ENCODE data around the gene SNX20. TPM values are rescaled to one million over a fixed set of nuclear protein-coding genes. Genes with fewer than 3 reads are reported as not detected.

The SNX20 gene
- total RNA-seq, 1 experiment from 2014 or later = not detected

DNA sequence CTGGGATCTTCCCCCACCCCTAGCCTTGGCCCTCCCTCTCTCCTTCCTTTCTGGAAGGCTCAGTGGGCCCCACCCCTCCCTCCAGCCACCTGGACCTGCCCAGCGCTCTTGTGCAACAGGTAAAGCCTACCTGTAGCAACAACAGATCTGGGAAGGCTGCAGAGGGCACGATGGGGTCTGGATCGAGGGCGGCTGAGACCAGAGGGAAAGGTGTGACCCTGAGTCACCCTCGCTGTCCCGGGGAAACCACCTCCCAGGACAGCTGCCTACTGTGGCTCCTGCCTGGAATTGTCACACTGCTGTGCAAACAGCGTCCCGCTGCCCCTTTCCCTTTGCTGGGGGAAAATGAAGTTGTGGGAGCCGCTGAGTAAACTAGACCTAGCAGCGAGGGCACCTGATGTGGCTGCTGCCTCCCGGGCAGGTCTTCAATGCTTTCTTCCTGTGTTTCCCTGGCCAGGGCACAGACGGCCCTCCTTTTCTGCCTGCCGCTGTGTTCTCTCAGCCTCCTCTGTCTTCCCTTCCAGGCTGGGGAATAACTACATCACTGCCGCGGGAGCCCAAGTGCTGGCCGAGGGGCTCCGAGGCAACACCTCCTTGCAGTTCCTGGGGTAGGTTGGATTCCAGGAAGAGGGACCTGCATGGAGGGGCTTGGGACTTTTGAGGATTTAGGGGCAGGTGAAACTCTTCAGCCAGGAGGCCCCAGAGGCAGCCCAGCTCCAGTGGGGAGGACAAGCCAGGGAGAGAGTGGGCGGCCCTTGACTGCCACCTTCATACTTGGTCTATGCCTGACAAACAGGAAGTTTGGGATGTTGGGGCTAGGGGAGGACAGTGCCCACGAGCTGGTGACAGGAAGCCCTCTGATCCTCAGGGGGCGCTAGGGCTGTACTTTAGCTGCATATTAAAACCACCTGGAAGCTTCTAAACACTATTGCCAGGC lies 38.6 kb upstream of the SNX20 start:
- no peak overlapping the region for H3K56ac ChIP-seq (ENCODE audit: insufficient read length, low read depth, low read length)
- H3K4me1 ChIP-seq (ENCODE audit: insufficient read depth, low read length) = no peaks in the 10 kb centered on the region; the same call in 1 of the 2 replicates
- Mint-ChIP-seq H3K9me3 (peaks cover 0 to 3% of the 10 kb centered on the region in 2 experiments; a peak in 2 of 5 replicates), H3K4me1 (peaks cover 12 to 14% of the 10 kb centered on the region in 2 experiments), H3K36me3 (ENCODE audit: insufficient read depth in 1 of 3, low read depth in 3 of 3) (no peaks in the 10 kb centered on the region), H3K27me3 (ENCODE audit: low read depth) (no peaks in the 10 kb centered on the region; the same call in 1 of the 2 replicates), H3K4me3 (no peak overlapping the region), H3K27ac (peak overlapping the region in 1 of 3 experiments; percentile 59; a peak in 1 of 7 replicates)
- H2BK120ac ChIP-seq (ENCODE audit: low read depth, low read length, poor library complexity, severe bottlenecking) = no peak overlapping the region
- H3K9ac ChIP-seq (ENCODE audit: extremely low read depth, insufficient read length, low read length) = no peak overlapping the region
- H3K27ac ChIP-seq (ENCODE audit: insufficient read length, low read depth, low read length) = no peak overlapping the region
- peak overlapping the region; percentile 55; the same call in 1 of the 2 replicates for H3K14ac ChIP-seq (ENCODE audit: insufficient read depth, low read length)
- H3K79me2 ChIP-seq (ENCODE audit: insufficient read depth, low read length) = no peaks in the 10 kb centered on the region
- no peak overlapping the region for H3K23ac ChIP-seq (ENCODE audit: insufficient read length, low read depth, low read length)
- peaks cover 4% of the 10 kb centered on the region for H3K9me3 ChIP-seq (ENCODE audit: control insufficient read depth, low read depth, low read length)
- TF ChIP-seq, protein P1, sequence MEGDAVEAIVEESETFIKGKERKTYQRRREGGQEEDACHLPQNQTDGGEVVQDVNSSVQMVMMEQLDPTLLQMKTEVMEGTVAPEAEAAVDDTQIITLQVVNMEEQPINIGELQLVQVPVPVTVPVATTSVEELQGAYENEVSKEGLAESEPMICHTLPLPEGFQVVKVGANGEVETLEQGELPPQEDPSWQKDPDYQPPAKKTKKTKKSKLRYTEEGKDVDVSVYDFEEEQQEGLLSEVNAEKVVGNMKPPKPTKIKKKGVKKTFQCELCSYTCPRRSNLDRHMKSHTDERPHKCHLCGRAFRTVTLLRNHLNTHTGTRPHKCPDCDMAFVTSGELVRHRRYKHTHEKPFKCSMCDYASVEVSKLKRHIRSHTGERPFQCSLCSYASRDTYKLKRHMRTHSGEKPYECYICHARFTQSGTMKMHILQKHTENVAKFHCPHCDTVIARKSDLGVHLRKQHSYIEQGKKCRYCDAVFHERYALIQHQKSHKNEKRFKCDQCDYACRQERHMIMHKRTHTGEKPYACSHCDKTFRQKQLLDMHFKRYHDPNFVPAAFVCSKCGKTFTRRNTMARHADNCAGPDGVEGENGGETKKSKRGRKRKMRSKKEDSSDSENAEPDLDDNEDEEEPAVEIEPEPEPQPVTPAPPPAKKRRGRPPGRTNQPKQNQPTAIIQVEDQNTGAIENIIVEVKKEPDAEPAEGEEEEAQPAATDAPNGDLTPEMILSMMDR (conservative IDR thresholded peaks at IDR 0.05) = peak; percentile 51
- H2BK5ac ChIP-seq (ENCODE audit: insufficient read length, low read length) = no peak overlapping the region
- no peak overlapping the region for H2AK5ac ChIP-seq (ENCODE audit: insufficient read length, low read length)
- no peak overlapping the region for H4K8ac ChIP-seq (replicated peaks; ENCODE audit: insufficient read length, low read depth, low read length)
- H3K18ac ChIP-seq (ENCODE audit: insufficient read length, low read depth, low read length) = peak overlapping the region; percentile 54
- H3K4me2 ChIP-seq (ENCODE audit: insufficient read depth, insufficient read length, low read length) = no peak overlapping the region
- H2BK12ac ChIP-seq (ENCODE audit: insufficient read length, low read depth, low read length) = peak overlapping the region; percentile 30
- H4K20me1 ChIP-seq (ENCODE audit: control insufficient read depth, insufficient read depth, insufficient read length) = no peaks in the 10 kb centered on the region
- H3K23me2 ChIP-seq (ENCODE audit: insufficient read length, low read depth, low read length, poor library complexity, severe bottlenecking) = no peaks in the 10 kb centered on the region
- H3K27me3 ChIP-seq (ENCODE audit: insufficient read depth, low read length) = no peaks in the 10 kb centered on the region
- H2BK20ac ChIP-seq (ENCODE audit: low read depth, low read length, poor library complexity, severe bottlenecking) = no peak overlapping the region
- DNase-seq = peak; percentile 54
- H2AFZ ChIP-seq (ENCODE audit: low read length) = no peak overlapping the region
- H4K91ac ChIP-seq (ENCODE audit: insufficient read length, low read depth, low read length) = no peak overlapping the region
- H4K5ac ChIP-seq (ENCODE audit: insufficient read length, low read depth, low read length) = no peak overlapping the region
- no peak overlapping the region for H3K4ac ChIP-seq (ENCODE audit: low read depth, low read length)
- H2BK15ac ChIP-seq (ENCODE audit: low read depth, low read length) = no peak overlapping the region; the same call in 1 of the 2 replicates
- H3K79me1 ChIP-seq (ENCODE audit: insufficient read depth, low read depth, low read length, poor library complexity, severe bottlenecking) = no peaks in the 10 kb centered on the region
- WGBS (ENCODE audit: extremely low coverage, insufficient read length, low lambda C conversion rate) = no CpG with 5 or more reads among the region's 20 CpGs
- H3T11ph ChIP-seq (ENCODE audit: low read length) = no peak overlapping the region

All from H9 (cell line).